Fibroblast of lung (primary cell): ENCODE data around the gene INHBC. TPM values are rescaled to one million over a fixed set of nuclear protein-coding genes. Genes with fewer than 3 reads are reported as not detected.

Experiments
- DNase-seq, 2 donors: peaks; one replicate each; pipeline versions ENCODE4 v3.0.0 to v3.0.0-alpha.2; 2010; ENCODE audit warnings: low read depth in 2 of 2
- H2AFZ ChIP-seq: 2 replicates; pipeline ENCODE4 v1.5.1; 2012; ENCODE audit warnings: low read length, control low read depth, inconsistent platforms
- H3K27ac ChIP-seq: 2 replicates; pipeline ENCODE4 v1.5.1; 2011; ENCODE audit warnings: low read length, control low read depth; ENCODE audit not compliant: insufficient read depth
- H3K27me3 ChIP-seq: 2 replicates; pipeline ENCODE4 v1.5.1; 2011; ENCODE audit warnings: mild to moderate bottlenecking, low read length; ENCODE audit not compliant: control insufficient read depth, insufficient read depth
- H3K36me3 ChIP-seq: 2 replicates; pipeline ENCODE4 v1.5.1; 2011; ENCODE audit warnings: low read length; ENCODE audit not compliant: control insufficient read depth, insufficient read depth
- H3K4me1 ChIP-seq: 2 replicates; pipeline ENCODE4 v1.5.1; 2011; ENCODE audit warnings: low read length; ENCODE audit not compliant: control insufficient read depth, insufficient read depth; ENCODE audit errors: extremely low read depth
- H3K4me2 ChIP-seq: 2 replicates; pipeline ENCODE4 v1.5.1; 2011; ENCODE audit warnings: low read length, control low read depth; ENCODE audit not compliant: insufficient read depth; ENCODE audit errors: extremely low read depth
- H3K4me3 ChIP-seq, 4 experiments: fragments of 200-600 bp in 1 of 4; sonication (generic) in 1 of 4; replicated peaks in 1 of 4; 2 replicates each; pipeline ENCODE4 v1.5.1; 2011 to 2016; ENCODE audit warnings: low read length in 4 of 4, low read depth in 3 of 4, mild to moderate bottlenecking in 3 of 4, control low read depth in 2 of 4, inconsistent platforms in 1 of 4, mixed read lengths in 1 of 4; ENCODE audit not compliant: insufficient read depth in 1 of 4; ENCODE audit errors: control extremely low read depth in 1 of 4
- H3K79me2 ChIP-seq: 2 replicates; pipeline ENCODE4 v1.5.1; 2012; ENCODE audit warnings: mild to moderate bottlenecking, low read length, inconsistent platforms; ENCODE audit not compliant: control insufficient read depth, insufficient read depth
- H3K9ac ChIP-seq: 2 replicates; pipeline ENCODE4 v1.5.1; 2011; ENCODE audit warnings: mild to moderate bottlenecking, low read length, control low read depth; ENCODE audit not compliant: insufficient read depth
- H3K9me3 ChIP-seq: 2 replicates; pipeline ENCODE4 v1.5.1; 2012; ENCODE audit warnings: low read depth, low read length; ENCODE audit not compliant: control insufficient read depth, insufficient read depth
- H4K20me1 ChIP-seq: 2 replicates; pipeline ENCODE4 v1.5.1; 2011; ENCODE audit warnings: low read length; ENCODE audit not compliant: control insufficient read depth, insufficient read depth; ENCODE audit errors: extremely low read depth
- CTCF ChIP-seq, 2 donors: IDR thresholded peaks in 1 of 2; conservative IDR thresholded peaks in 1 of 2; 1 replicate in 1 of 2; 2 replicates in 1 of 2; pipeline ENCODE4 v1.5.1; 2011 to 2012; ENCODE audit warnings: low read length in 2 of 2, control low read depth in 1 of 2, inconsistent platforms in 1 of 2, low read depth in 1 of 2, mild to moderate bottlenecking in 1 of 2
- EZH2 ChIP-seq: IDR thresholded peaks from 2 replicates; pipeline ENCODE4 v1.5.1; 2012; ENCODE audit warnings: low read length, control low read depth, mild to moderate bottlenecking; ENCODE audit errors: missing control alignments
- polyA plus RNA-seq, 2 donors: library from polyadenylated mRNA; depleted of rRNA in 1 of 2; stranded (reverse) in 1 of 2; unstranded in 1 of 2; fragments of >200 nt; gene quantifications; 2 replicates each; pipeline ENCODE4 v1.2.1, GENCODE V29; 2011 to 2012; ENCODE audit warnings: missing spikeins in 1 of 2
- total RNA-seq: library from RNA; depleted of rRNA; stranded (reverse); fragments of >200 nt; gene quantifications from 2 replicates; pipeline ENCODE4 v1.2.1, GENCODE V29; 2014

INHBC gene
- total and polyA plus RNA-seq, 2 donors (not counting 1 experiment from before 2014, with no cell fraction given), result 0.05 TPM; not detected in 1

- no peak for TF ChIP-seq CTCF (conservative IDR thresholded peaks at IDR 0.05 in 1 of 2, IDR thresholded peaks at IDR 0.05 in 1 of 2; ENCODE audit: low read depth in 1 of 2, low read length in 2 of 2)
- TF ChIP-seq EZH2, result peak; percentile 34
- DNase-seq, result peak in 1 of 2 donors; percentile 50
Observed at GRCh38 chr12:57477710-57478681, 43.4 kb downstream of the INHBC start.

GRCh38 chr12:57479043-57479375 lies 44.4 kb downstream of the INHBC start:
- Histone ChIP-seq H3K4me1 (peaks cover 5% of the 10 kb centered on the region), H2AFZ (no peak overlapping the region), H3K27me3 (peaks cover 47% of the 10 kb centered on the region), H3K4me2 (no peak overlapping the region), H3K9me3 (no peaks in the 10 kb centered on the region), H4K20me1 (no peaks in the 10 kb centered on the region), H3K79me2 (no peaks in the 10 kb centered on the region), H3K36me3 (no peaks in the 10 kb centered on the region), H3K4me3 (no peak overlapping the region), H3K9ac (no peak overlapping the region), H3K27ac (no peak overlapping the region)
- no peak for DNase-seq
- no peak for TF ChIP-seq CTCF (conservative IDR thresholded peaks at IDR 0.05 in 1 of 2, IDR thresholded peaks at IDR 0.05 in 1 of 2; ENCODE audit: low read depth in 1 of 2, low read length in 2 of 2)
- no peak for TF ChIP-seq EZH2

More at GRCh38 chr12:57477710-57478681, 43.4 kb downstream of the INHBC start:
- Histone ChIP-seq H3K4me2 (no peak overlapping the region), H3K9me3 (no peaks in the 10 kb centered on the region), H3K27me3 (peaks cover 55% of the 10 kb centered on the region), H3K4me1 (peaks cover under 1% of the 10 kb centered on the region), H3K36me3 (no peaks in the 10 kb centered on the region), H4K20me1 (no peaks in the 10 kb centered on the region), H3K27ac (no peak overlapping the region), H3K4me3 (no peak overlapping the region), H3K9ac (no peak overlapping the region), H2AFZ (no peak overlapping the region), H3K79me2 (no peaks in the 10 kb centered on the region)

GRCh38 chr12:57479376-57480115 lies 45.0 kb downstream of the INHBC start, which contains the start of gene ARHGAP9:
Gene ARHGAP9 (minus strand): TSS chr12:57479866. CDS start chr12:57479406, 460 bp downstream.
- Histone ChIP-seq H3K4me2 (no peak within 1 kb of the TSS), H3K9me3 (no peaks in the 10 kb centered on the region), H3K4me1 (peaks cover 5% of the 10 kb centered on the region), H3K36me3 (no peaks in the 10 kb centered on the region), H4K20me1 (no peaks in the 10 kb centered on the region), H3K4me3 (no peak within 1 kb of the TSS), H3K27me3 (peaks cover 42% of the 10 kb centered on the region), H3K27ac (no peak within 1 kb of the TSS), H3K9ac (no peak within 1 kb of the TSS), H3K79me2 (no peaks in the 10 kb centered on the region), H2AFZ (no peak within 1 kb of the TSS)
- no peak for TF ChIP-seq EZH2
- no peak for TF ChIP-seq CTCF (conservative IDR thresholded peaks at IDR 0.05 in 1 of 2, IDR thresholded peaks at IDR 0.05 in 1 of 2; ENCODE audit: low read depth in 1 of 2, low read length in 2 of 2)
- DNase-seq, result no peak
